HUES6 (cell line): ENCODE measurements around the gene SLC1A4.

Experiments
- H3K27ac ChIP-seq: 2 replicates; pipeline ENCODE4 v1.7.0; 2013; ENCODE audit warnings: low read depth, mild to moderate bottlenecking, low read length, inconsistent platforms
- H3K27me3 ChIP-seq: 2 replicates; pipeline ENCODE4 v1.6.1; 2013; ENCODE audit warnings: low read length; ENCODE audit not compliant: control insufficient read depth, insufficient read depth
- H3K36me3 ChIP-seq: 2 replicates; pipeline ENCODE4 v1.6.1; 2013; ENCODE audit warnings: low read length; ENCODE audit not compliant: control insufficient read depth, insufficient read depth
- H3K4me1 ChIP-seq: 2 replicates; pipeline ENCODE4 v1.6.1; 2013; ENCODE audit warnings: low read length; ENCODE audit not compliant: control insufficient read depth, insufficient read depth
- H3K4me3 ChIP-seq: 2 replicates; pipeline ENCODE4 v1.5.1; 2013; ENCODE audit warnings: low read depth, low read length
- H3K9ac ChIP-seq: one replicate; pipeline ENCODE4 v1.6.1; 2013; ENCODE audit warnings: mild to moderate bottlenecking, low read length
- H3K9me3 ChIP-seq: 2 replicates; pipeline ENCODE4 v1.6.1; 2013; ENCODE audit warnings: low read depth, low read length; ENCODE audit not compliant: control insufficient read depth, insufficient read depth

The SLC1A4 gene

GRCh38 chr2:64989126-64989981 lies at the start of gene SLC1A4:
SLC1A4 (plus strand) TSS chr2:64989399; CDS start chr2:64989644, 245 bp downstream.
- H3K4me1 ChIP-seq, result peaks cover 7% of the 10 kb centered on the region; the same call in 1 of the 2 replicates

GRCh38 chr2:64941143-64941542 lies 48.1 kb upstream of the SLC1A4 start:
- H3K27ac ChIP-seq, result no peak overlapping the region
- no peaks in the 10 kb centered on the region for H3K27me3 ChIP-seq
- no peaks in the 10 kb centered on the region for H3K36me3 ChIP-seq
- no peak overlapping the region for H3K4me3 ChIP-seq
- no peaks in the 10 kb centered on the region; the same call in 1 of the 2 replicates for H3K9me3 ChIP-seq
- H3K9ac ChIP-seq, result no peak overlapping the region
- H3K4me1 ChIP-seq, result peaks cover 6% of the 10 kb centered on the region

More at GRCh38 chr2:64989126-64989981, at the start of gene SLC1A4:
- peaks cover 79% of the 10 kb centered on the region for H3K27me3 ChIP-seq
- H3K9me3 ChIP-seq, result no peaks in the 10 kb centered on the region
- H3K9ac ChIP-seq, result peak within 1 kb of the TSS; percentile 76
- no peak within 1 kb of the TSS for H3K27ac ChIP-seq
- H3K4me3 ChIP-seq, result peak within 1 kb of the TSS; percentile 82
- no peaks in the 10 kb centered on the region for H3K36me3 ChIP-seq

DNA sequence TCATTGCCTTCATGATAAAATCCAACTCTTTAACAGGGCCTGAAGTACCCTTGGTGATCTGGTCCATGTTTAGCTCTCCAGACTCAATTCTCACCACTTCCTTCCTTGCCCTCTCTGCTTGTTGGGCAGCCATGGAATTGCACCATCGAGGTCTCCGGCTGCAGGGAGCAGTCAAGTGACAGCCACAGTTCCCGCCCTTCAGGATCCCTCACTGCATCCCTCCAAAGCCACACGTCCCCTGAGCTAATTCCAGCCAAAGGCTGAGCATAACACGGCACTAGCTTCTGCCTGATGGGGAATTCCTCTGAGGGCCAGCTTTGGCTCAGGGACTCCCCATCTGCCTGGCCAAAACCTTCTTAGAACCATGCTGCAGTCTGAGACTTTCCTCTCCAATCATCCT lies 47.4 kb upstream of the SLC1A4 start:
- Histone ChIP-seq H3K9ac (no peak overlapping the region), H3K27ac (no peak overlapping the region), H3K4me3 (no peak overlapping the region), H3K4me1 (peaks cover 11% of the 10 kb centered on the region), H3K36me3 (no peaks in the 10 kb centered on the region), H3K27me3 (no peaks in the 10 kb centered on the region), H3K9me3 (no peaks in the 10 kb centered on the region)

- Histone ChIP-seq H3K9me3 (no peaks in the 10 kb centered on the region), H3K27me3 (no peaks in the 10 kb centered on the region), H3K4me1 (peaks cover 11% of the 10 kb centered on the region), H3K36me3 (no peaks in the 10 kb centered on the region), H3K27ac (no peak overlapping the region), H3K4me3 (no peak overlapping the region), H3K9ac (no peak overlapping the region)
These were observed 46.5 kb upstream of the SLC1A4 start for GRCh38 chr2:64942693-64943092.

- Histone ChIP-seq H3K9ac (no peak overlapping the region), H3K4me1 (peaks cover 11% of the 10 kb centered on the region), H3K4me3 (no peak overlapping the region), H3K36me3 (no peaks in the 10 kb centered on the region), H3K27me3 (no peaks in the 10 kb centered on the region), H3K9me3 (no peaks in the 10 kb centered on the region), H3K27ac (no peak overlapping the region)
These were observed 45.6 kb upstream of the SLC1A4 start for GRCh38 chr2:64943387-64944150.

- Histone ChIP-seq H3K27me3 (no peaks in the 10 kb centered on the region), H3K9ac (no peak overlapping the region), H3K4me3 (no peak overlapping the region), H3K36me3 (no peaks in the 10 kb centered on the region), H3K4me1 (peaks cover 6% of the 10 kb centered on the region), H3K27ac (no peak overlapping the region), H3K9me3 (no peaks in the 10 kb centered on the region)
These were observed 44.7 kb upstream of the SLC1A4 start for GRCh38 chr2:64944484-64944883.

- Histone ChIP-seq H3K9ac (no peak overlapping the region), H3K4me1 (peaks cover 13% of the 10 kb centered on the region), H3K9me3 (no peaks in the 10 kb centered on the region), H3K36me3 (no peaks in the 10 kb centered on the region), H3K27ac (no peak overlapping the region), H3K4me3 (no peak overlapping the region), H3K27me3 (no peaks in the 10 kb centered on the region)
These were observed 43.0 kb upstream of the SLC1A4 start for GRCh38 chr2:64945973-64946768.

GRCh38 chr2:64946769-64947247 lies 42.4 kb upstream of the SLC1A4 start:
- H3K9me3 ChIP-seq, result no peaks in the 10 kb centered on the region
- peaks cover 18% of the 10 kb centered on the region for H3K4me1 ChIP-seq
- no peak overlapping the region for H3K4me3 ChIP-seq
- no peaks in the 10 kb centered on the region for H3K36me3 ChIP-seq
- no peak overlapping the region for H3K9ac ChIP-seq
- no peaks in the 10 kb centered on the region for H3K27me3 ChIP-seq
- no peak overlapping the region for H3K27ac ChIP-seq

DNA sequence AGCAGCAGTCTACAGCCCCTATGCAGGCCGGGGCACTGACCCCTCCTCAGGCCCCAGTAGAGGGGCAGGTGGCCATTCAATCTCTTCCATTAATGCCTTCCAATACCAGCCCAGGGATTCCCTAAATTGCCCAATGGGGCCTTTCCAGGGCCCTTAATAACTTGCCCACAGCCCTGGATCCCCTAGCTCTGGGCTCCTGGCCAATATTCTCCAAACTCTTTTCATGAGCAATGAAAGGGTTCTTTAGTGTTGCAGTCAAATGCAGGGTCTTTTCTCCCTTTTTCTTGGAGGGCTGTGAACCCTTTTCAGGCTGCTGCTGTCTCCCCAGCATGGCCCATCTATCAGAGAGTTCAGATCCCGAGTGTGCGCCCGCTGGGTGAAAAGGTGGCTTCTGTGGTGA lies 41.3 kb upstream of the SLC1A4 start:
- H3K4me3 ChIP-seq, result no peak overlapping the region
- H3K9me3 ChIP-seq, result no peaks in the 10 kb centered on the region
- no peak overlapping the region for H3K9ac ChIP-seq
- no peaks in the 10 kb centered on the region for H3K36me3 ChIP-seq
- peaks cover 18% of the 10 kb centered on the region for H3K4me1 ChIP-seq
- H3K27me3 ChIP-seq, result no peaks in the 10 kb centered on the region
- H3K27ac ChIP-seq, result no peak overlapping the region

- no peaks in the 10 kb centered on the region for H3K36me3 ChIP-seq
- H3K9ac ChIP-seq, result no peak overlapping the region
- no peaks in the 10 kb centered on the region for H3K27me3 ChIP-seq
- H3K27ac ChIP-seq, result no peak overlapping the region
- no peaks in the 10 kb centered on the region for H3K9me3 ChIP-seq
- no peak overlapping the region for H3K4me3 ChIP-seq
- H3K4me1 ChIP-seq, result peaks cover 18% of the 10 kb centered on the region
These were observed 38.7 kb upstream of the SLC1A4 start for GRCh38 chr2:64950226-64951160.
